Stimulated activated naive B cell treated with anti-CD40 and anti-IgM and Interleukin-4, amounts not matched to agents 10 μg/mL and 1 μg/mL and 100 μg/mL, for 72 hours (primary cell): ENCODE results near the gene MRPL23.

Experiments
- ATAC-seq, 2 donors: fragments of 150-1000 bp; cut with Tn5 transposase; replicated peaks; 2 replicates each; pipeline ENCODE4 v1.10.0; 2021; ENCODE audit warnings: moderate library complexity in 1 of 2
- DNase-seq: peaks from one replicate; pipeline ENCODE4 v3.0.0; 2021
- H3K27ac Mint-ChIP-seq: one replicate; pipeline ENCODE4 v1.8.0; 2022; ENCODE audit warnings: mild to moderate bottlenecking, mixed read lengths
- H3K27me3 Mint-ChIP-seq, 2 donors: one replicate each; pipeline ENCODE4 v1.8.0; 2022; ENCODE audit warnings: mixed read lengths in 2 of 2
- H3K36me3 Mint-ChIP-seq, 2 donors: one replicate each; pipeline ENCODE4 v1.8.0; 2022; ENCODE audit warnings: mixed read lengths in 2 of 2, mild to moderate bottlenecking in 1 of 2
- H3K4me1 Mint-ChIP-seq, 2 donors: one replicate each; pipeline ENCODE4 v1.8.0; 2022; ENCODE audit warnings: mixed read lengths in 2 of 2, mild to moderate bottlenecking in 1 of 2
- H3K4me3 Mint-ChIP-seq, 2 donors: one replicate each; pipeline ENCODE4 v1.8.0; 2022; ENCODE audit warnings: mild to moderate bottlenecking in 2 of 2, mixed read lengths in 2 of 2, moderate library complexity in 1 of 2
- H3K9me3 Mint-ChIP-seq, 2 donors: one replicate each; pipeline ENCODE4 v1.8.0; 2022; ENCODE audit warnings: mixed read lengths in 2 of 2, mild to moderate bottlenecking in 1 of 2

The MRPL23 gene

DNA sequence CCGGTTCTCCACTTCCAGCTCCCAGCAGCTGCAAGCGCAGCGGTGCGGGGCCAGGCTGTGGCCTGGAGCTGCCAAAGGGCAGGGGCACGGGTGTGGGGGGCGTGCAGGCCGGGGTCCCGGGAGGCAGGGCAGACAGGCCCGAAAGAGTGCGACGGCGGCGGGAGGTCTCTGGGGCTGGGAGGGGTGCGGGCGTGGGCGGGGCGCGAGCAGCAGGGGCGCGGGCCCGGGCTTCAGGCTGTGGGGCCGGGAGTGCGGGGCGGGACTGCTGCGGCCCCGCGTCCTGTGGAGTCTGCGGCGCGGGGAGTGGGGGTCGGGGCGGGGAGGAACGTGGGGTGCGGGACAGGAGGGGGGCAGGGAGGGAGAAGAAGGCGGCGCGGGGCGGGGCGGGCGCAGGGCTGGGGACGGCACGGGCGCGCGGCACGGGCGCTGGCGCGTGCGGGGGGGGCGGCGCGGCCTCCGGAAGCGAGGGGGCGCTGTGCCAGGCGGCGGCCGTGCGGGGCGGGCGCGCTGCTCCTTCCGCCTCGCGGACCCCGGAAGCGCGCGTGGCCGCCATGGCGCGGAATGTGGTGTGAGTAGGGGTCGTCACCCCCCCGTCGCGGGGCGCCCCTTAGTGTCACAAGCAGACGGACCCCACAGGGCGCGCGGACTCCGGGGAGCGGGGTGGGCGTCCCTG lies at the start of gene MRPL23:
Gene MRPL23, plus strand, starts transcription at position 521 of the 673 bp plus-strand sequence. Its CDS starts 31 bp downstream, at position 552.
- H3K9me3 Mint-ChIP-seq = no peaks in the 10 kb centered on the region
- ATAC-seq (peak; percentile 81 to 83), DNase-seq (no peak)
- H3K27ac Mint-ChIP-seq = no peak within 1 kb of the TSS
- no peaks in the 10 kb centered on the region for H3K4me1 Mint-ChIP-seq
- no peaks in the 10 kb centered on the region for H3K36me3 Mint-ChIP-seq
- no peaks in the 10 kb centered on the region for H3K27me3 Mint-ChIP-seq
- H3K4me3 Mint-ChIP-seq = no peak within 1 kb of the TSS

DNA sequence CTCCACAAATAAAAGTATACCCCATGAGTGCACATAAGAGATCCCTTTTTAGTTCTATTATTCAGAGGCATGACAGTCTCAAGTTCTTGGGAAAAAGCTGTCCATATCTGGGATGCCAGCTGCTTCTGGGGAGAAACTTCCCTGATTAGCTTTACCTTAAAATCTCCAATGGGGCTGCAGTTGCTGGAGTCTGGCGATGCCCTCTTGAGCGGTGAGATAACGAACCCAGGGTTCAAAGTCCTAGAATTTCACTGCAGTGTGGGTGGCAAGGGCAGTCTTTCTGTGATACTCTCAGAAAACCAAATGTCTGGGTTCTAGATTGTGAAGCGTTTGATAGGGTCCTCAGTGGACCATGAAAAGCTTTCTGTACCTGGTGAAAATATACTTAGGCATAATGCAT lies 48.0 kb upstream of the MRPL23 start:
- H3K36me3 Mint-ChIP-seq = no peaks in the 10 kb centered on the region
- H3K9me3 Mint-ChIP-seq = no peaks in the 10 kb centered on the region
- H3K4me1 Mint-ChIP-seq = peaks cover 9 to 18% of the 10 kb centered on the region in 2 donors
- DNase-seq = no peak
- H3K4me3 Mint-ChIP-seq = no peak overlapping the region
- no peak overlapping the region for H3K27ac Mint-ChIP-seq
- ATAC-seq = no peak
- no peaks in the 10 kb centered on the region for H3K27me3 Mint-ChIP-seq

DNA sequence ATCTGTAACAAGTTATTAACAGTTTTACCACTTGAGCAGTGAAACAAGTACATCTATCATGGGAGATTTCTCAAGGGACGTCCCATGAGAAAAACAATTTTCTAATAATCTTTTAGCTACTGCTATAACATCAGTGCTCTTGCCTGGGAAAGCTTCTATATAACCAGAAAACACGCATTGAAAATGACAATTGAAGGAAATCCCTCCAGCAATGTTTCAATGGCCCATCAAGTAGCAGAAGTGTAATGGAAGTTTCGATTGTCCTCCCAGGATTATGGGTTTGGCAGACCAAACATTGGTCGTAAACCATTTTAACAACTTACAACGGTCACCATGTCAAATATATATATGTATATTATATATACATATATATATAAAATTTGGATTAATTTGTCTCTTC lies 47.4 kb upstream of the MRPL23 start:
- Mint-ChIP-seq H3K4me1 (peaks cover 9 to 18% of the 10 kb centered on the region in 2 donors), H3K27me3 (no peaks in the 10 kb centered on the region), H3K9me3 (no peaks in the 10 kb centered on the region), H3K4me3 (no peak overlapping the region), H3K27ac (no peak overlapping the region), H3K36me3 (no peaks in the 10 kb centered on the region)
- ATAC-seq = no peak
- no peak for DNase-seq

DNA sequence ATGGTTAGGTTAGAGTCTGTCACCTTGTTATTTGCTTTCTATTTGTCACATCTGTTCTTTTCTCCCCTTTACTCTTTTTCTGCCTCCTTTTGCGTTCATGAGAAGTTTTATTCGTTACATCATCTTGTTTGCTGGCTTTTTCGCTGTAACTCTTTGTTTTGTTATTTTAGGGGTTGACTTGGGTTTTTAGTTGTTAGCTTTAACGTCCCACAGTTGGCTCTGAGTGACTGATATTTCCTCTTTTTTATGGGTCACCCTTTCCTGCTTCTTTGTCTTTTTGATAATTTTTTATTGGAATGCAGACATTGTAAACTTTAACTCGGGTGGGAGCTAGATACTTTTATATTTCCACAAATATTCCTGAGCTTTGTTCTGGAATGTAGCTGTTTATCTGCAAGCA lies 41.0 kb upstream of the MRPL23 start:
- peaks cover 6 to 9% of the 10 kb centered on the region in 2 donors for H3K27me3 Mint-ChIP-seq
- H3K27ac Mint-ChIP-seq = no peak overlapping the region
- H3K36me3 Mint-ChIP-seq = no peaks in the 10 kb centered on the region
- no peak for DNase-seq
- no peak for ATAC-seq
- no peak overlapping the region for H3K4me3 Mint-ChIP-seq
- H3K4me1 Mint-ChIP-seq = no peaks in the 10 kb centered on the region
- no peaks in the 10 kb centered on the region for H3K9me3 Mint-ChIP-seq

DNA sequence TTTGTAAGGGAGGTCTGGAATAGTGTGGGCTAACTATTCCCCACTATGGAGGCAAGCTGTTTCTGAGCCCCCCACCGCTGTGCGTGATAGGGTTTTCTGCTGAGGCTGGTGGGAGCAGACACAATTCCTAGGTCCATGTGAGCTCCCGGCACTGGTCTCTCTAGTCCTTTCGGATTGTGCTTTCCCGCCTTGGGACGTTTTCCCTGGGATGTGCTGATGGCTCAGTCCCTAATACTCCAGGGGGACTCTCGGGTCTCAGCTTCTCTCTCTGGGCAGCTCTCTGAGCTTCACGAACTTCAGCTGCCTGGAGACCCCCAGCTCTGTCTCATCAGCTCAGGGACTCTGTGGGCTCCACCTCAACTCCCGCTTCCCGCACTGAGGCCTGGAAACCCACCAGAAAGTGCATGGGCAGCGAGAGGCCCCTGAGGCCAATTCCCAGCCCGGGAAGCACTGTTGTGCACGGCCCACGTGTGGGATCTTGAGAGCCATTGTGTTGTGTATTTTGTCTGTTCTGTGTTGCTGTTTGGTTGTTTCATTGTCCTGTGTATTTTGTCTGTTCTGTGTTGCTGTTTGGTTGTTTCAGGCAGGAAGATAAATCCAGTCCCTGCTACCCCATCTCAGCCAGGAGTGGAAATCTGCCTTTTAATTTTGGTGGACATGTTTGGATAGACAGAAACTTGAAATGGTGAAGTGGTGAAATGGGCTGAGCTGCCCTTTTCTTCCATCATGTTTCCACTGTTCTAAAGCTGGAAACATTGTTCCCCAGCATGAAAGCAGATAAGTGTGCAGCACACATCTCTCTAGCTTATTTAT lies 40.3 kb upstream of the MRPL23 start:
- Mint-ChIP-seq H3K4me3 (no peak overlapping the region), H3K4me1 (no peaks in the 10 kb centered on the region), H3K9me3 (no peaks in the 10 kb centered on the region), H3K27me3 (peaks cover 6 to 9% of the 10 kb centered on the region in 2 donors), H3K27ac (no peak overlapping the region), H3K36me3 (no peaks in the 10 kb centered on the region)
- ATAC-seq = no peak
- no peak for DNase-seq

DNA sequence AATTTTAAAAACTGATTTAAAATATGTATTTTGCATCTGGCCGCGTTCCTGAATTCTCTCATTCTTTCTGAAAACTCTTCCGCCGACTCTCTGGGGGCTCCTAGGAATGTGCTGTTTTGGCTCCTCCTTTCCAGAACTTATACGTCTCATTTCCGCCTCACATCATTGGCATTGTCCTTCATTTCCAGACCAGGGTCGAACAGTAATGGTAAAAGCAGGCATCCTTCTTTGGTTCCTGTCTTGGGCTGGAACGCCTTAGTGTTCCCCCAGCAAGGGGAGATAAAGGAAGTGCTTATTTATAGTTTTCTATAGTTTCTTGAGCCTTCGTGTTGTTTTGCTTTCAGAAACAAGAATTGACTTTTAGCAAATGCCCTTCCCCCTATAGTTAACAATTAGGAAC lies 38.5 kb upstream of the MRPL23 start:
- Mint-ChIP-seq H3K4me1 (no peaks in the 10 kb centered on the region), H3K4me3 (no peak overlapping the region), H3K36me3 (no peaks in the 10 kb centered on the region), H3K27me3 (peaks cover 6 to 9% of the 10 kb centered on the region in 2 donors), H3K9me3 (no peaks in the 10 kb centered on the region), H3K27ac (no peak overlapping the region)
- DNase-seq = no peak
- no peak for ATAC-seq

DNA sequence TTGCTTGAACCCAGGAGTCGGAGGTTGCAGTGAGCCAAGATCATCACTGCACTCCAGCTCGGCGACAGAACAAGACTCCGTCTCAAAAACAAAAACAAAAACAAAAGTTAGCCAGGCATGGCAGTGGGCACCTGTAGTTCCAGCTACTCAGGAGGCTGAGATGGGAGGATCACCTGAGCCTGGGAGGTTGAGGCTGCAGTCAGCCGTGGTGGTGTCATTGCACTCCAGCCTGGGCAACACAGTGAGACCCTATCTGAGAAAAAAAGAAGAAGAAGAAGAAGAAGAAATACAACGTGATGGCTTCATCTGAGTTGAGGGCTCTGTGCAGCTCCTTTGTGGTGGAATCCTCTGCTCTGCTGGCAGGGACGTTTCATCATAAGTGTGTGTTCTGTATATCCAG lies 37.6 kb upstream of the MRPL23 start:
- H3K9me3 Mint-ChIP-seq = no peaks in the 10 kb centered on the region
- no peak overlapping the region for H3K27ac Mint-ChIP-seq
- no peak for DNase-seq
- H3K27me3 Mint-ChIP-seq = peaks cover 13 to 15% of the 10 kb centered on the region in 2 donors
- H3K36me3 Mint-ChIP-seq = no peaks in the 10 kb centered on the region
- no peak overlapping the region for H3K4me3 Mint-ChIP-seq
- peaks cover 0 to 4% of the 10 kb centered on the region in 2 donors for H3K4me1 Mint-ChIP-seq
- no peak for ATAC-seq

DNA sequence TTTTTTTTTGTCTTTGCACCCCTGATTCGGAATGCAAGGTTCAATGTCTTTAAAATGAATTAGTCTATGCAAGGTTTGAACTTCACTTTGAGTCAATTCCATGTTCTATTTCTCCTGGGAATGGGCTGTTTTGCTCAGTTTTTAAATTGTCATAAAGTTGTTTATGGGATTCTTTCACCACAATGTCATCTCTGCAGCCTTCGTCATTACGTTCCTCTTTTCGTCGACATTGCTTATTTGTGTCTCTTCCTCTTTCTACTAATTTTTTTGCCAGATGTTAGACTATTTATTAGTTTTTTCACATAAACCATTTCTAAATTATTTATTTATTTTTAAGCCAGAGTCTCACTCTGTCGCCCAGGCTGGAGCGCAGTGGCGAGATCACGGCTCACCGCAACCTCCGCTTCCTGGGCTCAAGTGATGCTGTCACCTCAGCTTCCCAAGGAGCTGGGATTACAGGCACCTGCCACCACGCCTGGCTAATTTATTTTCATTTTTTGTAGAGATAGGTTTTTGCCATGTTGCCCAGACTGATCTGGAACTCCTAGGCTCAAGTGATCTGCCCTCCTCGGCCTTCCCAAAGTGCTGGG lies 34.7 kb upstream of the MRPL23 start:
- Mint-ChIP-seq H3K36me3 (peaks cover 0 to 4% of the 10 kb centered on the region in 2 donors), H3K4me1 (peaks cover 15 to 17% of the 10 kb centered on the region in 2 donors)
- no peak for ATAC-seq

DNA sequence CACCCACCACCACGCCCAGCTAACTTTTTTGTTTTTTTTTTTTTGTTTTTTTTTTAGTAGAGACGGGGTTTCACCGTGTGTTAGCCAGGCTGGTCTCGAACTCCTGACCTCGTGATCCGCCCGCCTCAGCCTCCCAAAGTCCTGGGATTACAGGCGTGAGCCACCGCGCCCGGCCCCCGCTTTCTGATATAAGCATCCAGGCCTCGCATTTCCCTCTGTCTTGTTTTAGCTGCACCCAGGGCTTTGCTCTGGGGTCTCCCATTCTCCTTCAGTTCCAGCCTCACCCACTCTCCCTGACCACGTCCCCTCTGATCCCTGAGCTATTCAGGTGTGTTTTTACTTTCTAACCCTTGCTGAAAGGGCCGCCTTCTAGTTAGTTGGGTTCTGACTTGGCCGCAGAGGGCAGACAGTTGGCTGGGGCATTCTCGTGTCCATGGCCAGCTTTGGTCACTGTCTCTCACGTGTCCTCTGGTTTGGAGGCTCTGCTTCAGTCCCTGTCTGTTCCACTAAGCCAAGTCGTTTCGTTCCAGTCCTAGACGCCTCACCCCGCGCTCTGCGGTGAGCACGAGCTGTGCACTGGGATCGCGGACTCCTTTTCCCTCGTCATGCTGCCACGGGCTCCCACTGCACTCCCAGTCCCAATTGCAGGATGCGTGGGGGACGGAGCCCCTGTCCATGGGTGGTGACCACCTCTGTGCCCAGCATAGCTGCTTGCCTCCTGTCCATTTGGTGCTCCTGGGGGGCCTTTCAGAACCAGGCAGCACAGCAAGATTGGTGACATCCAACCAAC lies 33.7 kb upstream of the MRPL23 start:
- Mint-ChIP-seq H3K4me3 (no peak overlapping the region), H3K4me1 (peaks cover 15 to 17% of the 10 kb centered on the region in 2 donors), H3K36me3 (peaks cover 0 to 4% of the 10 kb centered on the region in 2 donors), H3K9me3 (no peaks in the 10 kb centered on the region), H3K27me3 (peaks cover 16 to 19% of the 10 kb centered on the region in 2 donors), H3K27ac (no peak overlapping the region)
- DNase-seq (no peak), ATAC-seq (no peak)

More for the DNA sequence above, 34.7 kb upstream of the MRPL23 start:
- peaks cover 16 to 19% of the 10 kb centered on the region in 2 donors for H3K27me3 Mint-ChIP-seq
- H3K27ac Mint-ChIP-seq = no peak overlapping the region
- no peak for DNase-seq
- H3K4me3 Mint-ChIP-seq = no peak overlapping the region
- no peaks in the 10 kb centered on the region for H3K9me3 Mint-ChIP-seq

DNA sequence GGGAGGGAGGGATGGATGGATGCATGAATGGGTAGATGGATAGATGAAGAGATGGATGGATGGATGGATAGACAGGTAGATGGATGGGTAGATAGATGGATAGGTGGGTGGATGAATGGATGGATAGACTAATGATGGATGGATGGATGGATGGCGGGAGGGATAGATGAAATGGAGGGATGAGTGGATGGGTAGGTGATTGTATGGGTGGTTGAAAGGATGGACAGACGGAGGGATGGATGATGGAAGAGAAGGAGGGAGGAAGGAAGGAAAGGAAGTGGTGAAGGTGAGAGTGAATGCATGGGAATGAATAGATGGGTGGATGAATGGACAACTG lies 31.4 kb upstream of the MRPL23 start:
- H3K4me3 Mint-ChIP-seq = peak overlapping the region in 1 of 2 donors; percentile 0
- peaks cover 15 to 25% of the 10 kb centered on the region in 2 donors for H3K27me3 Mint-ChIP-seq

DNA sequence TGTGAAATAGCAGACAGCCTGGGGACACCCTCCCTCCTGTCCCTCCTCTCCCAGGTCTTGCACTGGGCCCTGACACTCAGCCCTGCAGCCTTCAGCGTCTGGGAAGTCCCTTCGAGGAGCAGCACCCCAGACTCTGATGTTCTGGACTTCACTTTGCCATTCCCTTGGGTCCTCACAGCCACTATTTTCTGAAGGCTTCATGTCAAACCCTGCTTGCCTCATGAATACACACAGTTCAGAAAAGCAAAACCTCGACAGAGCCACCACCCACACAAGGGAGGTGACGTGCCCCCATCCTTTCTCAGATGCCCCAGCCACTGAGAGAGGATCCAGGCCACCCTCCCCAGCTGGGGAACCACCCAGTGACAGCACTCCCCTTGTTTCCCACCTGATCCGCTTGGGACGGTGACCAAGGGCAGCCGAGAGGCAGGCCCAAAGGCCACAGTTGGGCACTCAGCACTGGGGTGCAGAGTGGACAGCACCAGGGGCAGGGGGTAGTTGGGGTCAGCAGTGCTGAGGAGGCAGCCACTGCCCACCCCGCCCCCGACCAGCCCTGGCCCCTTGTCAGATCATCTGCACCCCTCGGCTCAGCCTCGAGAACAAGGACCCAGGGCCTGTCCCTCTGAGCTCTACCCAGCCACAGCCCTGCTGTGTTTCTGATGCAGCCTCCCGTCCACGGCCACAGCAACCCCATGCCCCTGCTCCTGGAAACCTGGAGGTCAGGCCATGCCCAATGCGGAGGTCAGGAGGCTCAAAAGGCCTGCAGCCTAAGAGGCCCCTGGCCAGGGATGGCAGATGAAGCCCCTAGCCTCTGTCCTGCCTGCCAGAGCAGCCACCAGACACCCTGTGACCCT lies 30.8 kb upstream of the MRPL23 start:
- H3K4me3 Mint-ChIP-seq = no peak overlapping the region
- H3K9me3 Mint-ChIP-seq = no peaks in the 10 kb centered on the region
- peaks cover 0 to 4% of the 10 kb centered on the region in 2 donors for H3K36me3 Mint-ChIP-seq
- H3K27me3 Mint-ChIP-seq = peaks cover 15 to 25% of the 10 kb centered on the region in 2 donors
- DNase-seq (peak; percentile 18), ATAC-seq (peak; percentile 49 to 66)
- H3K4me1 Mint-ChIP-seq = peaks cover 17 to 21% of the 10 kb centered on the region in 2 donors
- no peak overlapping the region for H3K27ac Mint-ChIP-seq

More for the DNA sequence above, 31.4 kb upstream of the MRPL23 start:
- no peaks in the 10 kb centered on the region for H3K9me3 Mint-ChIP-seq
- H3K4me1 Mint-ChIP-seq = peaks cover 17 to 21% of the 10 kb centered on the region in 2 donors
- ATAC-seq (no peak), DNase-seq (no peak)
- H3K27ac Mint-ChIP-seq = no peak overlapping the region
- H3K36me3 Mint-ChIP-seq = peaks cover 0 to 4% of the 10 kb centered on the region in 2 donors

DNA sequence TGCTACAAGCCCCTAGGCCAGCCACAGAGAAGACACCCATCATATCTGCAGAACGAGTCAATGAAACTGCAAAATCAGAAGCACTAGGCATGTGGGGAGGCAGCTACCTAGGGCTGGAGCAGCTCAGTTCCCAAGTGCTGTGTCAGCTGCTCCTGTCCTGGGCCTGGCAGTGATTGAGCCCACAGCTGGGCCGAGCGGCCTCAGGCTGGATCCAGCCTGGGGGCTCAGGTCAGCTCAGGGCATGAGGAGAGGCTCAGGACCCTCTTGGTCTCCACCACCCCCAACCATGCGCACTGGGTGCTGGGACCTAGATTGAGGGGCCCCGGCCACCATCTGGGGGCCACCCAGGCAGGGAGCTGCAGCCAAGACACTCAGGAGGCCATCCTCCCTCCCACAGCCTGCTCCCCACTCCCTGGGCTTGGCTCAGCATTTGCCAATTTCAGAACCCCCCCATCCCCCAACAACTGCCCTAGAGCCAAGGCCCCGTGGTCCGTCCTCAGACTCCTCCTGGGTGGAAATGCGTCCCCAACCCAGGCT lies 30.1 kb upstream of the MRPL23 start:
- DNase-seq (no peak), ATAC-seq (peak; percentile 20 to 22)
- Mint-ChIP-seq H3K27me3 (peaks cover 15 to 31% of the 10 kb centered on the region in 2 donors), H3K4me1 (peaks cover 17 to 21% of the 10 kb centered on the region in 2 donors), H3K27ac (no peak overlapping the region), H3K36me3 (peaks cover 0 to 4% of the 10 kb centered on the region in 2 donors), H3K9me3 (no peaks in the 10 kb centered on the region), H3K4me3 (no peak overlapping the region)
